ENCODE data around the gene ENTPD6. TPM values are rescaled to one million over a fixed set of nuclear protein-coding genes. Genes with fewer than 3 reads are reported as not detected.

ENTPD6 gene
- total and polyA plus RNA-seq, 2 experiments from 2014 or later: 32.9 to 50.4 TPM

- Histone ChIP-seq H3K36me3 (ENCODE audit: low read depth) (peaks cover 24% of the 10 kb centered on the region; the same call in 1 of the 2 replicates), H3K4me2 (ENCODE audit: unreplicated experiment) (no peak overlapping the region), H3F3A (ENCODE audit: insufficient read depth) (no peaks in the 10 kb centered on the region), H3K4me3 (no peak overlapping the region), H3K27me3 (replicated peaks; ENCODE audit: insufficient read depth) (no peaks in the 10 kb centered on the region), H3K79me2 (ENCODE audit: insufficient read depth) (no peaks in the 10 kb centered on the region), H3K9ac (no peak overlapping the region), H4K20me1 (ENCODE audit: insufficient read depth) (no peaks in the 10 kb centered on the region), H3K9me2 (ENCODE audit: insufficient read depth) (no peaks in the 10 kb centered on the region), H3K27ac (no peak overlapping the region), H3K9me3 (ENCODE audit: low read depth) (no peaks in the 10 kb centered on the region), H3K4me1 (ENCODE audit: insufficient read depth) (no peaks in the 10 kb centered on the region), H2AFZ (no peak overlapping the region)
- in situ Hi-C loops (cut with MboI): no loop called here
- 93 to 94% methylated on average over 10 of the region's 10 CpGs for WGBS, 2 experiments (ENCODE audit: low coverage in 1 of 2, low lambda C conversion rate in 2 of 2, missing lambda C conversion rate in 2 of 2)
- no peak for DNase-seq
- TF ChIP-seq EZH2 (IDR thresholded peaks at IDR 0.05; ENCODE audit: insufficient read depth, poor library complexity, severe bottlenecking) (no peak), EZH2phosphoT487 (IDR thresholded peaks at IDR 0.05; ENCODE audit: insufficient read depth, low read depth) (no peak)
Observed at GRCh38 chr20:25215521-25215920, 20.0 kb downstream of the ENTPD6 start.

- H3K27ac ChIP-seq: no peak overlapping the region
- H3K9me2 ChIP-seq (ENCODE audit: insufficient read depth): no peaks in the 10 kb centered on the region
- H3F3A ChIP-seq (ENCODE audit: insufficient read depth): no peaks in the 10 kb centered on the region
- H3K9ac ChIP-seq: no peak overlapping the region
- no peaks in the 10 kb centered on the region for H3K27me3 ChIP-seq (replicated peaks; ENCODE audit: insufficient read depth)
- no peaks in the 10 kb centered on the region for H4K20me1 ChIP-seq (ENCODE audit: insufficient read depth)
- WGBS, 2 experiments (ENCODE audit: low coverage in 1 of 2, low lambda C conversion rate in 2 of 2, missing lambda C conversion rate in 2 of 2): 89 to 98% methylated on average over 15 to 16 of the region's 16 CpGs
- H2AFZ ChIP-seq: no peak overlapping the region
- DNase-seq: no peak
- H3K4me1 ChIP-seq (ENCODE audit: insufficient read depth): no peaks in the 10 kb centered on the region
- TF ChIP-seq EZH2 (IDR thresholded peaks at IDR 0.05; ENCODE audit: insufficient read depth, poor library complexity, severe bottlenecking) (no peak), EZH2phosphoT487 (IDR thresholded peaks at IDR 0.05; ENCODE audit: insufficient read depth, low read depth) (no peak)
- H3K79me2 ChIP-seq (ENCODE audit: insufficient read depth): no peaks in the 10 kb centered on the region
- H3K4me3 ChIP-seq: no peak overlapping the region
- H3K4me2 ChIP-seq (ENCODE audit: unreplicated experiment): no peak overlapping the region
- H3K36me3 ChIP-seq (ENCODE audit: low read depth): peaks cover 18% of the 10 kb centered on the region; the same call in 1 of the 2 replicates
- H3K9me3 ChIP-seq (ENCODE audit: low read depth): no peaks in the 10 kb centered on the region
- in situ Hi-C loops (cut with MboI): no loop called here
Observed at GRCh38 chr20:25216199-25216945, 20.9 kb downstream of the ENTPD6 start.

DNA sequence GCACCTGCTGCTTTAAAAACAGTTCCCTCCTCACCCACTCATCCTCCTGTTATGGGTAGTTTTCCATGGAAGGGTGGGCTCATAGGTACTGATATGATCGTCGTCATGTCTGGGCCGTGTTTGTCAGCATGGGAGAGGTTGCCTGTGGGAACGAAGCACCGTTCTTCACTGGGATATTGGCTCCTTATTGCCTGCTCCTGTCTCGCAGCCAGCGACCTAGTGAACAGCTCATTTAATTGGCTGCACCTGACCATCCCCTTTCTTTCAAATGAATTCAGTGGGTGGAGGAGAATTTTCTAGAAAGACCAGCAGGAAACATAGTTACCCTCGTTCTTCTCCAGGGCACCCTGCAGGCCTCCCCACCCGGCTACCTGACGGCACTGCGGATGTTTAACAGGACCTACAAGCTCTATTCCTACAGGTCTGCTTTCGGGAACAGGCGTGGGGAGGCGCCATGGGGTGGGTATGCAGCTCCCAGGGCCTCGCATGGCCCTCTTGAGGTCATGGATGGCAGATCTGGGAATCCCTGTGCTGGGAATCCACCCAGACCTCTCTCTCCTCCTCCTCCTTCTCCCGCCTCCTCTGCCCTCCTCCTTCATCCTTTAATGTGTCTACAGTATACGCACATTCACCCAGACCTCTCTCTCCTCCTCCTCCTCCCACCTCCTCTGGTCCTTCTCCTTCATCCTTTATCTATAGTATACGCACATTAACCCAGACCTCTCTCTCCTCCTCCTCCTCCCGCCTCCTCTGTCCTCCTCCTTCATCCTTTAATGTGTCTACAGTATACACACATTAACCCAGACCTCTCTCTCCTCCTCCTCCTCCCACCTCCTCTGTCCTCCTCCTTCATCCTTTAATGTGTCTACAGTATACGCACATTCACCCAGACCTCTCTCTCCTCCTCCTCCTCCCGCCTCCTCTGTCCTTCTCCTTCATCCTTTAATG lies 21.9 kb downstream of the ENTPD6 start:
- H3K9me2 ChIP-seq (ENCODE audit: insufficient read depth): no peaks in the 10 kb centered on the region
- H3K27ac ChIP-seq: no peak overlapping the region
- H3K9me3 ChIP-seq (ENCODE audit: low read depth): no peaks in the 10 kb centered on the region
- no peak overlapping the region for H3K9ac ChIP-seq
- peaks cover 13% of the 10 kb centered on the region; the same call in 1 of the 2 replicates for H3K36me3 ChIP-seq (ENCODE audit: low read depth)
- no peaks in the 10 kb centered on the region for H3F3A ChIP-seq (ENCODE audit: insufficient read depth)
- H3K79me2 ChIP-seq (ENCODE audit: insufficient read depth): no peaks in the 10 kb centered on the region
- 96 to 97% methylated on average over 15 to 21 of the region's 21 CpGs for WGBS, 2 experiments (ENCODE audit: low coverage in 1 of 2, low lambda C conversion rate in 2 of 2, missing lambda C conversion rate in 2 of 2)
- in situ Hi-C loops (cut with MboI): no loop called here
- H2AFZ ChIP-seq: no peak overlapping the region
- H3K4me1 ChIP-seq (ENCODE audit: insufficient read depth): no peaks in the 10 kb centered on the region
- no peak for DNase-seq
- H4K20me1 ChIP-seq (ENCODE audit: insufficient read depth): no peaks in the 10 kb centered on the region
- H3K27me3 ChIP-seq (replicated peaks; ENCODE audit: insufficient read depth): no peaks in the 10 kb centered on the region
- H3K4me3 ChIP-seq: no peak overlapping the region
- no peak overlapping the region for H3K4me2 ChIP-seq (ENCODE audit: unreplicated experiment)
- TF ChIP-seq EZH2 (IDR thresholded peaks at IDR 0.05; ENCODE audit: insufficient read depth, poor library complexity, severe bottlenecking): no peak
- TF ChIP-seq EZH2phosphoT487 (IDR thresholded peaks at IDR 0.05; ENCODE audit: insufficient read depth, low read depth): no peak

DNA sequence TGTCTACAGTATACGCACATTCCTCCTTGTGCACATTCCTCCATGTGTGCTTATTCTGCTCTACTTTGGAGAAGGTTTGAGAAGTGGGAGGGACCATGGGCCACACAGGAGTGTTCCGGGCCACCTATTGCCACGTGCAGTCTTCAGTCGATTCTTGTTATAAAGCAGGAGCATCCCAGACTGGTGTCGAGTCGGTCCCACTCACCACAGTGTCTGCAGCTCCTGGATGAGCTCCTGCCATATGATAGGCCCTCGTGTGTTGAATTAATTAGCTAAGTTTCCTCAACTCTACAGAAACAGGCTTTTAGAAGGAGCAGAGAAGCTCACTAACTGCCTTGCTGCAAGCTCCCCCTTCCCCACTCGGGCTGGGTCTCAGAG lies 22.6 kb downstream of the ENTPD6 start:
- H3K79me2 ChIP-seq (ENCODE audit: insufficient read depth): no peaks in the 10 kb centered on the region
- H3K4me1 ChIP-seq (ENCODE audit: insufficient read depth): no peaks in the 10 kb centered on the region
- 76 to 80% methylated on average over 8 of the region's 8 CpGs for WGBS, 2 experiments (ENCODE audit: low coverage in 1 of 2, low lambda C conversion rate in 2 of 2, missing lambda C conversion rate in 2 of 2)
- peaks cover 11% of the 10 kb centered on the region; the same call in 1 of the 2 replicates for H3K36me3 ChIP-seq (ENCODE audit: low read depth)
- no peaks in the 10 kb centered on the region for H4K20me1 ChIP-seq (ENCODE audit: insufficient read depth)
- H3F3A ChIP-seq (ENCODE audit: insufficient read depth): no peaks in the 10 kb centered on the region
- no peak overlapping the region for H3K4me3 ChIP-seq
- H3K4me2 ChIP-seq (ENCODE audit: unreplicated experiment): no peak overlapping the region
- H3K27me3 ChIP-seq (replicated peaks; ENCODE audit: insufficient read depth): no peaks in the 10 kb centered on the region
- TF ChIP-seq EZH2 (IDR thresholded peaks at IDR 0.05; ENCODE audit: insufficient read depth, poor library complexity, severe bottlenecking) (no peak), EZH2phosphoT487 (IDR thresholded peaks at IDR 0.05; ENCODE audit: insufficient read depth, low read depth) (no peak)
- no peak overlapping the region for H3K9ac ChIP-seq
- no peak overlapping the region for H3K27ac ChIP-seq
- DNase-seq: no peak
- H2AFZ ChIP-seq: no peak overlapping the region
- no peaks in the 10 kb centered on the region for H3K9me2 ChIP-seq (ENCODE audit: insufficient read depth)
- H3K9me3 ChIP-seq (ENCODE audit: low read depth): no peaks in the 10 kb centered on the region
- in situ Hi-C loops (cut with MboI): no loop called here
